CD4-positive, alpha-beta memory T cell (primary cell): Measurements from ENCODE around the gene TNFRSF6B. TPM values are rescaled to one million over a fixed set of nuclear protein-coding genes. Genes with fewer than 3 reads are reported as not detected.

ENCODE experiments used
- CTCF ChIA-PET: fragments of 350-600 bp; sonication (Branson Sonifier 250); formaldehyde crosslinking; loops from one replicate; lab custom pipeline; 2021; ENCODE audit warnings: inconsistent platforms; ENCODE audit not compliant: partially characterized antibody; lab: Charles Lee
- POLR2A ChIA-PET: fragments of 350-600 bp; sonication (Branson Sonifier 250); formaldehyde crosslinking; loops from one replicate; lab custom pipeline; 2021; ENCODE audit not compliant: partially characterized antibody; lab: Charles Lee
- DNase-seq, 5 donors: peaks; one replicate each; pipeline versions ENCODE4 v3.0.0 to v3.0.0-alpha.2; 2020 to 2022; ENCODE audit warnings: mixed read lengths in 1 of 5
- H3K27ac ChIP-seq: one replicate; pipeline ENCODE4 v1.7.0; 2013; ENCODE audit warnings: low read depth, low read length
- H3K27me3 ChIP-seq: 2 replicates; pipeline ENCODE4 v1.7.0; 2013; ENCODE audit warnings: mild to moderate bottlenecking, low read length, moderate library complexity; ENCODE audit not compliant: insufficient read depth
- H3K36me3 ChIP-seq: 2 replicates; pipeline ENCODE4 v1.7.0; 2013; ENCODE audit warnings: mild to moderate bottlenecking, low read length, moderate library complexity; ENCODE audit not compliant: insufficient read depth
- H3K4me1 ChIP-seq: 2 replicates; pipeline ENCODE4 v1.7.0; 2013; ENCODE audit warnings: mild to moderate bottlenecking, low read length, moderate library complexity; ENCODE audit not compliant: insufficient read depth
- H3K4me3 ChIP-seq, 2 donors: one replicate each; pipeline ENCODE4 v1.7.0; 2013; ENCODE audit warnings: low read length in 2 of 2, mild to moderate bottlenecking in 1 of 2
- H3K9me3 ChIP-seq, 2 donors: one replicate each; pipeline ENCODE4 v1.7.0; 2013; ENCODE audit warnings: low read length in 2 of 2, control low read depth in 1 of 2; ENCODE audit not compliant: control insufficient read depth in 1 of 2
- H3K27ac Mint-ChIP-seq, 7 donors: one replicate each; pipeline ENCODE4 v1.8.0; 2020 to 2021; ENCODE audit warnings: mixed read lengths in 7 of 7, mild to moderate bottlenecking in 6 of 7, inconsistent platforms in 3 of 7, moderate library complexity in 3 of 7
- H3K27me3 Mint-ChIP-seq, 2 donors: one replicate each; pipeline ENCODE4 v1.8.0; 2020 to 2021; ENCODE audit warnings: mixed read lengths in 2 of 2
- H3K36me3 Mint-ChIP-seq, 2 donors: one replicate each; pipeline ENCODE4 v1.8.0; 2020 to 2021; ENCODE audit warnings: mixed read lengths in 2 of 2, inconsistent platforms in 1 of 2, mild to moderate bottlenecking in 1 of 2
- H3K4me1 Mint-ChIP-seq, 4 donors: one replicate each; pipeline ENCODE4 v1.8.0; 2020 to 2021; ENCODE audit warnings: mixed read lengths in 4 of 4, mild to moderate bottlenecking in 1 of 4
- H3K4me3 Mint-ChIP-seq, 8 donors: one replicate each; pipeline ENCODE4 v1.8.0; 2020 to 2021; ENCODE audit warnings: mixed read lengths in 8 of 8, mild to moderate bottlenecking in 7 of 8, moderate library complexity in 6 of 8, inconsistent platforms in 3 of 8
- H3K9me3 Mint-ChIP-seq, 8 donors: one replicate each; pipeline ENCODE4 v1.8.0; 2020 to 2021; ENCODE audit warnings: mixed read lengths in 8 of 8, mild to moderate bottlenecking in 5 of 8, inconsistent platforms in 3 of 8, moderate library complexity in 1 of 8
- intact Hi-C: fragments of 100-400 bp; cut with micrococcal nuclease; formaldehyde crosslinking; loops from one replicate; pipeline ENCODE4 v1.15.1; 2023
- polyA plus RNA-seq, 2 donors: library from polyadenylated mRNA; unstranded; fragments of 300-500 nt; fragmentation: Illumina TruSeq; gene quantifications; one replicate each; pipeline ENCODE4 v1.2.3, GENCODE V29; 2021
- total RNA-seq, 2 experiments: library from RNA; stranded (reverse); gene quantifications; one replicate each; pipeline ENCODE4 v1.2.3, GENCODE V29; 2021

Gene TNFRSF6B
- total and polyA plus RNA-seq, 4 experiments from 2014 or later = not detected

DNA sequence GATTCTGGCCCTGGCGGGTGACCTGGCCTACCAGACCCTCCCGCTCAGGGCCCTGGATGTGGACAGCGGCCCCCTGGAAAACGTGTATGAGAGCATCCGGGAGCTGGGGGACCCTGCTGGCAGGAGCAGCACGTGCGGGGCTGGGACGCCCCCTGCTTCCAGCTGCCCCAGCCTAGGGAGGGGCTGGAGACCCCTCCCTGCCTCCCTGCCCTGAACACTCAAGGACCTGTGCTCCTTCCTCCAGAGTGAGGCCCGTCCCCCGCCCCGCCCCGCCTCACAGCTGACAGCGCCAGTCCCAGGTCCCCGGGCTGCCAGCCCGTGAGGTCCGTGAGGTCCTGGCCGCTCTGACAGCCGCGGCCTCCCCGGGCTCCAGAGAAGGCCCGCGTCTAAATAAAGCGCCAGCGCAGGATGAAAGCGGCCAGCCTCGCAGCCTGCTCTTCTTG is 42.3 kb downstream of the TNFRSF6B start:
- peaks cover 22% of the 10 kb centered on the region for H3K36me3 ChIP-seq
- peaks cover 12 to 28% of the 10 kb centered on the region in 2 donors for H3K36me3 Mint-ChIP-seq
- peaks cover 9 to 23% (median 14%) of the 10 kb centered on the region in 4 donors for H3K4me1 Mint-ChIP-seq
- no peaks in the 10 kb centered on the region for H3K27me3 ChIP-seq
- H3K9me3 Mint-ChIP-seq = peaks cover 0 to 3% (median 0%) of the 10 kb centered on the region in 8 donors
- peak; percentile 36 to 63 (median 47) for DNase-seq
- H3K4me3 Mint-ChIP-seq = peak overlapping the region; percentile 27 to 91 (median 64)
- H3K27me3 Mint-ChIP-seq = no peaks in the 10 kb centered on the region
- intact Hi-C loops = loop anchor here (1.0 to 5.0 kb wide), 2 partner anchors 126 to 219 kb away; partner anchors contain the start of gene UCKL1
- peaks cover 33% of the 10 kb centered on the region for H3K4me1 ChIP-seq
- ChIA-PET CTCF (interaction anchor here (1.1 to 1.6 kb wide), 2 partner anchors 31 to 45 kb away, joined by 3 to 7 read pairs; partner anchors contain the start of genes ARFRP1 and ZGPAT), POLR2A (interaction anchor here (0.7 to 7.0 kb wide), 31 partner anchors 10 to 340 kb away, joined by 3 to 202 read pairs (median 6); partner anchors contain the start of genes ARFRP1, GMEB2, HELZ2 and OPRL1)
- H3K27ac ChIP-seq = peak overlapping the region; percentile 46
- peak overlapping the region in 1 of 2 donors; percentile 92 for H3K4me3 ChIP-seq
- H3K27ac Mint-ChIP-seq = peak overlapping the region in 4 of 7 donors; percentile 17 to 44 (median 32)
- no peaks in the 10 kb centered on the region for H3K9me3 ChIP-seq

GRCh38 chr20:63739130-63740069 is 42.9 kb downstream of the TNFRSF6B start, which contains the start of gene SLC2A4RG:
Gene SLC2A4RG, plus strand, starts transcription at chr20:63739776. Its CDS starts 137 bp downstream, at chr20:63739913.
- H3K36me3 Mint-ChIP-seq = peaks cover 8 to 23% of the 10 kb centered on the region in 2 donors
- peak within 1 kb of the TSS in 4 of 7 donors; percentile 22 to 65 (median 43) for H3K27ac Mint-ChIP-seq
- H3K27me3 ChIP-seq = no peaks in the 10 kb centered on the region
- no peaks in the 10 kb centered on the region for H3K9me3 ChIP-seq
- no peaks in the 10 kb centered on the region for H3K27me3 Mint-ChIP-seq
- H3K4me1 ChIP-seq = peaks cover 33% of the 10 kb centered on the region
- ChIA-PET POLR2A (interaction anchor here (0.7 to 7.0 kb wide), 28 partner anchors 10 to 300 kb away, joined by 3 to 202 read pairs (median 6); partner anchors contain the start of genes ARFRP1, GMEB2, HELZ2 and PTK6), CTCF (interaction anchor here (1.1 to 1.6 kb wide), 2 partner anchors 32 to 45 kb away, joined by 3 to 7 read pairs; partner anchors contain the start of genes ARFRP1 and ZGPAT)
- H3K36me3 ChIP-seq = peaks cover 15% of the 10 kb centered on the region
- peak; percentile 61 to 76 (median 72) for DNase-seq
- peak within 1 kb of the TSS; percentile 54 for H3K27ac ChIP-seq
- H3K4me3 Mint-ChIP-seq = peak within 1 kb of the TSS; percentile 44 to 91 (median 60)
- intact Hi-C loops = loop anchor here (1.0 to 5.0 kb wide), 3 partner anchors 12 to 218 kb away; partner anchors contain the start of gene UCKL1
- peak within 1 kb of the TSS; percentile 42 to 92 for H3K4me3 ChIP-seq
- H3K4me1 Mint-ChIP-seq = peaks cover 6 to 17% (median 10%) of the 10 kb centered on the region in 4 donors
- H3K9me3 Mint-ChIP-seq = peaks cover 0 to 3% (median 0%) of the 10 kb centered on the region in 8 donors

GRCh38 chr20:63740070-63740626 is 43.7 kb downstream of the TNFRSF6B start:
- no peaks in the 10 kb centered on the region for H3K27me3 Mint-ChIP-seq
- ChIA-PET POLR2A (interaction anchor here (0.7 to 3.8 kb wide), 19 partner anchors 9 to 219 kb away, joined by 3 to 53 read pairs (median 4); partner anchors contain the start of genes ARFRP1, GMEB2, HELZ2 and PPDPF), CTCF (interaction anchor here (0.9 to 1.6 kb wide), 4 partner anchors 10 to 98 kb away, joined by 3 to 5 read pairs (median 5); partner anchors contain the start of genes ARFRP1 and ZGPAT)
- H3K4me1 Mint-ChIP-seq = peaks cover 6 to 16% (median 10%) of the 10 kb centered on the region in 4 donors
- peaks cover 0 to 3% (median 0%) of the 10 kb centered on the region in 8 donors for H3K9me3 Mint-ChIP-seq
- peaks cover 10% of the 10 kb centered on the region for H3K36me3 ChIP-seq
- no peaks in the 10 kb centered on the region for H3K9me3 ChIP-seq
- H3K27ac Mint-ChIP-seq = peak overlapping the region in 2 of 7 donors; percentile 42 to 65
- H3K4me3 Mint-ChIP-seq = peak overlapping the region; percentile 44 to 80 (median 60)
- peak; percentile 65 to 69 (median 66) for DNase-seq
- intact Hi-C loops = loop anchor here (1.0 kb wide), 1 partner anchor 11 kb away; no protein-coding TSS in a partner anchor
- H3K4me1 ChIP-seq = peaks cover 33% of the 10 kb centered on the region
- peaks cover 8 to 23% of the 10 kb centered on the region in 2 donors for H3K36me3 Mint-ChIP-seq
- H3K4me3 ChIP-seq = peak overlapping the region; percentile 42 to 60
- no peaks in the 10 kb centered on the region for H3K27me3 ChIP-seq
- H3K27ac ChIP-seq = peak overlapping the region; percentile 54

- H3K27ac ChIP-seq = peak overlapping the region; percentile 54
- Mint-ChIP-seq H3K27ac (peak overlapping the region in 3 of 7 donors; percentile 42 to 65 (median 47)), H3K36me3 (peaks cover 8 to 20% of the 10 kb centered on the region in 2 donors), H3K4me1 (peaks cover 6 to 10% (median 7%) of the 10 kb centered on the region in 4 donors), H3K9me3 (peaks cover 0 to 3% (median 0%) of the 10 kb centered on the region in 8 donors), H3K27me3 (no peaks in the 10 kb centered on the region), H3K4me3 (peak overlapping the region; percentile 44 to 80 (median 60))
- ChIA-PET CTCF (interaction anchor here (0.9 to 1.6 kb wide), 4 partner anchors 10 to 99 kb away, joined by 3 to 5 read pairs (median 5); partner anchors contain the start of genes ARFRP1 and ZGPAT), POLR2A (interaction anchor here (0.7 to 3.8 kb wide), 24 partner anchors 8 to 220 kb away, joined by 3 to 53 read pairs (median 4); partner anchors contain the start of genes ARFRP1, GMEB2, HELZ2 and PPDPF)
- peaks cover 5% of the 10 kb centered on the region for H3K36me3 ChIP-seq
- peak overlapping the region; percentile 42 to 60 for H3K4me3 ChIP-seq
- H3K4me1 ChIP-seq = peaks cover 28% of the 10 kb centered on the region
- peak; percentile 48 to 58 (median 53) for DNase-seq
- intact Hi-C loops = loop anchor here (1.0 kb wide), 1 partner anchor 11 kb away; no protein-coding TSS in a partner anchor
- no peaks in the 10 kb centered on the region for H3K9me3 ChIP-seq
- H3K27me3 ChIP-seq = no peaks in the 10 kb centered on the region
These were observed 44.3 kb downstream of the TNFRSF6B start for GRCh38 chr20:63740627-63741353.

DNA sequence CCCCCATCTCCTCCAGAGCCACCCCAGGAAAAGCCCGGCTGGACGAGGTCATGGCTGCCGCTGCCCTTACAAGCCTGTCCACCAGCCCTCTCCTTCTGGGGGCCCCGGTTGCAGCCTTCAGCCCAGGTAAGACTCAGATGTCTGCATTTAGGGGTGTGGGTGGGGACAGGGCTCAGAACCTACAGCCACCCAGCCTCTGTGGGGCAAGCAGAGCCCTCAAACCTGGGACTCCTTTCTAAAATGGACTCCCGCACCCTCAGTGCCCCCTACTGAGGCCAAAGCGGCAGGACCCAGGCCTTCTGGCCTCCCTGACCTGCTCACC is 44.9 kb downstream of the TNFRSF6B start:
- DNase-seq = no peak
- CTCF ChIA-PET = interaction anchor here (1.5 to 1.6 kb wide), 2 partner anchors 34 to 99 kb away, joined by 5 read pairs; partner anchors contain the start of genes ARFRP1 and ZGPAT
- Mint-ChIP-seq H3K4me1 (peaks cover 1 to 5% (median 3%) of the 10 kb centered on the region in 4 donors), H3K27ac (peak overlapping the region in 2 of 7 donors; percentile 35 to 42), H3K27me3 (no peaks in the 10 kb centered on the region), H3K9me3 (peaks cover 0 to 3% (median 0%) of the 10 kb centered on the region in 8 donors), H3K4me3 (peak overlapping the region in 7 of 8 donors; percentile 27 to 71 (median 49)), H3K36me3 (peaks cover 8 to 15% of the 10 kb centered on the region in 2 donors)
- Histone ChIP-seq H3K27me3 (no peaks in the 10 kb centered on the region), H3K4me1 (peaks cover 23% of the 10 kb centered on the region), H3K9me3 (no peaks in the 10 kb centered on the region), H3K4me3 (peak overlapping the region in 1 of 2 donors; percentile 60), H3K27ac (peak overlapping the region; percentile 54), H3K36me3 (peaks cover 5% of the 10 kb centered on the region)
- POLR2A ChIA-PET = interaction anchor here (1.0 to 3.8 kb wide), 17 partner anchors 7 to 220 kb away, joined by 3 to 53 read pairs (median 4); partner anchors contain the start of genes ARFRP1, GMEB2, HELZ2 and PPDPF
- intact Hi-C loops = no loop called here
